GM23248 (cell line): ENCODE data around the gene CFAP61.

Experiments
- EZH2 ChIP-seq: fragments of 200-600 bp; sonication (generic); IDR thresholded peaks from 2 replicates; pipeline ENCODE4 v1.6.1; 2018; ENCODE audit warnings: antibody characterized with exemption, mild to moderate bottlenecking; ENCODE audit not compliant: insufficient read depth, poor library complexity, severe bottlenecking
- EZH2phosphoT487 ChIP-seq: fragments of 200-600 bp; sonication (generic); IDR thresholded peaks from 2 replicates; pipeline ENCODE4 v1.6.1; 2018; ENCODE audit warnings: antibody characterized with exemption, moderate library complexity, mild to moderate bottlenecking, low read depth; ENCODE audit not compliant: insufficient read depth

- TF ChIP-seq EZH2phosphoT487 (no peak), EZH2 (no peak)
Measured at GRCh38 chr20:20276811-20277530, 224.6 kb downstream of the CFAP61 start.
